NCI-H69 (cell line): ENCODE results near the gene CERK.

Source experiments
- DNase-seq: peaks from one replicate; lab custom pipeline; 2025; lab: John Stamatoyannopoulos, UW

The CERK gene

DNA sequence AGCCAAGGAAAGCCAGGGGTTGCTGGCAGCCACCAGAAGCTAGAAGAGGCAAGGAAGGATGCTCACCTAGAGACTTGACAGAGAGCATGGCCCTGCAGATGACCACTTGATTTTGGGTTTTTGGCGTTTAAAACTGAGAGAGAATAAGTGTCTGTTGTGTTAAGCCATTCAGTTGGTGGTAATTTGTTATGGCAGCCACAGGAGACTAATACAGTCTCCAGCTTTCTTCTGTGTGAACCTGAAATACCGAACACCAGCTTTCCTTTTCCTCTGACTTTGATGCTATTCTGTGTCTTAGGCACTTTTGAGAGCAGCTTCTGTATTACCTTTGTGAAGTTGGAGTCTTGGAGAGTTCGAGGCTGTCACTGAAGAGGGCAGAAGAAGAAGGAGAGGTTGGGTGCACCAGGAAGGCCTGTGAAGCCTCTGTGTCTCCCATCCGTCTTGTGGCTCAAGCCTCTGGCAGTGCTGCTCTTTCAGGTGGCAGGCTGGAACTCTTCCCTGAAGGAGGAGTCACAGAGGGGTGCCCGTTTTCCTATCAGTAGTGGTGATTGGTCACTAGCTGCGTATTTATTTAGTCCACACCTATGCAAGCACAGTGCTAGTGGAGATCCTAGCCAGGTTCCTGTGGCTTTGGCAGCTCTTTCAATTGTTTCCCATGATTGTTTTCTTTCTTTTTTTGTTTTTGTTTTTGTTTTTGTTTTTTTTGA lies 26.9 kb upstream of the CERK start:
- DNase-seq, result peak; percentile 11

DNA sequence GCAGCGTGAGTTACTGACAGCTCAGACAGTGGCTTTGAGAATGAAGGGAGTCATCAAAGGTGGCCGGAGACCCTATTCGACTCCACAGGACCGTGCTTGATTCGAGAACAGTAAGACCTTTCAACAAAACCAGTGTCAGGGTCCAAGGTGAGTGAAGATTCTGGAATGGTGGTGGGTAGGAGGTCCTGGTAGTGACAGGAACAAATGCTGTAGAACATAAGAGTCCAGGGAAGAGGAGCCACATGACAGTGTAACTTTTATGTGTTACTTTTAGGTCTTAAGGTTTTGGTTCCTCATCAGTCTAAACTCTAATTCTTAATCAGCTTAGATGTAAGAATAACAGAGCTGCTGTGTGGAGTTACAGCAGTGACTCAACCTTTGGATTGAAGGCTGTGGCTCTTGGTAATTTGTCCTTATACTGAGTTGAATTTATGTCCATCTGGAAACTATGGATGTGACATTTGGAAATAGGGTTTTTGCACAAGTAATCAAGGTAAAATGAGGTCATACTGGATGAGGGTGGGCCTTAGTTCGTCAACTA lies 26.2 kb upstream of the CERK start:
- DNase-seq, result no peak

DNA sequence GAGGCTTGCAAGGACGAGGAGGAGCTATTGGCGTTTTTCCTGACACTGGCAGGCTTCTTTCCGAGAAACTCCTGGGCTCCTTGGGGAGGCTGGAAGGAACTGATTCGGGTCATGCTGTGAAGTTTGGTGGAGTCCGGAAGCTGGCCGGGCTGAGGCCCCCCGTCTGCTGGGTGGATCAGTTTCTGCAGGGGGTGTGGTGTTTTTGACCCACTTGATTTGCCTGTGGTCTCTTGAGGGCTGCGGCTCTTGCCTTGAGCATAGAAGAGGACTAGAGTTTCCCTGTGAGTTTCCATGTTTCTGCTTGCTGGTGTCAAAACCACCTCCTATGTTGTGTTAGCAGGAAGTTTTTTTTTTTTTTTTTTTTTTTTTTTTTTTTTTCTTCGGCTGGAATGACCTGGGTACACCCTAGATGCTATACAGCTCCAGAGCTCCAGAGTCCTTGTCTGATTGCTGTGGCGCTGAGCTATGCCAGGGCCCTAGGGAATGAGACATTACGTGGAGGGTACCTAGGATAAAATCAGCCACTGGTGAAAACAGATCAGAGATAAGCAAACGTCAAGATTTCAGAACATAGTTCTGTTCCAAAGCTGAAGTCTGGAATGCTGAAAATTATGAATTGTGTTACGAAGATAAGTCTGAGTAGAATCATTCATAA lies 25.1 kb upstream of the CERK start:
- peak; percentile 46 for DNase-seq

DNA sequence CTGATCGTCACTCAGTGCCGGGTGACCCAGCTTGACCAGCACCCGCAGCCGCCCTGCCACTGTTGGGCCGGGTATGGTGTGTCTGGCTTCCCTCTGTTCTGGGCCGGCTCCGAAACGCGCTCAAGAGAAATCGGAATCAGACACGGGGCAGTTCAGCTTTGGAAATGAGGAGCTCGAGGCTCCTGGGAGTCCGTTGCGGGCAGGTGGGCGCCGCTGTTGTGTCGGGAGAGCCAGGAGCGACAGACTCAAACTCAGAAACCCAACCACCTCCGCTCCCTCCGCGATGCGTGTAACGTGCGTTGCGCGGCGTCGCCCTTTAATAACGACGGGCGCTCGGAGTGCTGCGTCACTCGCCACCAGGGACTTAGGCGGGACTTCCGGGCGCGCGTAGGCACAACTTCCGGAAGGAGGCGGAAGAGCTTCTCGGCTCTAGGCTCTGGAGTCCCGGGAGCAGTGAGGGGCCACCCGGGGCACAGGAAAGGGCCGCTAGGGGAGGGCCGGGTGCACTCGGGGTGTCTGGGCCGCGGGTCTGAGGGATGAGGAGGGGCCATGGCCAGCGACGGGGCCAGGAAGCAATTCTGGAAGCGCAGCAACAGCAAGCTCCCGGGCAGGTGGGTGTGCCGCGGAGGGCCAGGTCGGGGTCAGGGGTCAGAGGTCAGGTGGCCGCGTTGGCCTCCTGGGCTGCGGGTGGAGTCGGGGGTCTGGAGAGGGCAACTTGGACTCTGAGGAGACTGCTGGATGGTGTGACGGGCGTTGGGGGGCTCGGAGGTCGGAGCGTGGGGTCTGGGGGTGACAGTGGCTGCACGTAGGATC lies 24.4 kb upstream of the CERK start, which contains the start of gene TBC1D22A:
Gene TBC1D22A, plus strand, starts transcription at position 413 of the 813 bp plus-strand sequence. Its CDS starts 137 bp downstream, at position 550.
- DNase-seq, result peak; percentile 98

DNA sequence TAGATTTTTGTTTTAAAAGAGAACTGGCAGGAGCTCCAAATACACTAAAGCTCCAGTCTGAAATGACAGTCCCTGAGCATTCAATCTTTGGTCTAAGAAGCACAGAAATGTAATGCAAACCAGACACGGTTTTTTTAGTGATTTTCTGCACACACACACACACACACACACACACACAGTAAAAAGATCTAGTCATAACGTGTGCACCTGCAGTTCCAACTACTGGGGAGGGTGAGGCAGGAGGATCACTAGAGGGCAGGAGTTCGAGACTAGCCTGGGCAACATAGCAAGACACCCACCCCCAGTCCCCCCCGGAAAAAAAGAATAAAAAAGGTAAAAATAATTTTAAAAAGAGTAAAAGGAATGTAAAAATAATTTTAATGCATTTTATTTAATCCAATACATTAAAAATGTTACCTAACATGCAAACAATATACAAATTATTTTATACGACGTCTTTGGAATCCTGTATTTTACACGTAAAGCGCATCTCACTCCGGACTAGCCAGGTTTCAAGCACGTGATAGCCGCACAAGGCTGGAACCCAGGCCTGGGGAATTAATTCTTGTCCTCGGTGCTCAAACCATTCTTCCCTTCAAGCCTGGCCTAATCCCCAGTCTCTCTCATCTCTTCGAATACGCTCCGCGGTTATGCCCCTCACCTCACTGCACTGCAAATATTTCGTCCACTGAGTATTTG lies 23.6 kb upstream of the CERK start:
- DNase-seq, result peak; percentile 64

DNA sequence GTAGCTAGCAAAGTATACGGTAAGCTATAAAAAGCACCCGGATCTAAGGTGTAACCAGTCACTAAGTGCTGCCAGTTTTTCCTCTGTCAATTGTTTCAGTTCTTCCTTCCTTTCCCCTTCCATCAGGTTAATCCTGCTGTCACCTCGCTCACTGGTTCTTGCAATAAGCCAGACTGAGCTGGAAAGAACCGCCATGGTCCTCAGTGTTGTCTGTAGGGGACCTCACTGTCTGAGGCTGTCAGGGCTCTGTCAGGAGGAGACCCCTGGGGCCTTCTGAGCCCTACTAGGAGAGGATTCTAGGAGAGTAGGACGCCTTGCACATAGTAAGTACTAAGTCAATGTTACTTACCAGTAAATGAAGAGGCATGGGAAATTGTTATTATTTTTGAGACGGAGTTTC lies 23.0 kb upstream of the CERK start:
- no peak for DNase-seq

DNA sequence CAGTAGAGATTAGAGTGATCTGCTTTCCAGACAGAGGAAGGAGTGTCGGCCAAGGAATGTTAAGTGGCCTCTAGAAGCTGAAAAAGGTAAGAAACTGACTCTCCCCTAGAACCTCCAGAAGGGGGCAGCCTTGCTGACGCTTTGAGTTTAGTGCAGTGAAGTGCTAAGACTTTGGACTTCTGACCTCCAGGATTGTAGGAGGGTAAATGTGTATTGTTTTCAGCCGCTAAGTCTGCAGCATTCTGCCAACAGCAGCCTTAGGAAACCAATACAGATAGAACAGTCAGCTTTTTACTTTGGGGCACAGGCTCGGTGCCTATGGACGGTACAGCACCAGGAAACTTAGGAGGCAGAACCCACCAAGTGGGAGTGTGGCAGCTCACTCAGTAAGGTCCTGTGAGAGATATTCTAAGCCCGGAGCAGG lies 20.8 kb upstream of the CERK start:
- peak; percentile 57 for DNase-seq

DNA sequence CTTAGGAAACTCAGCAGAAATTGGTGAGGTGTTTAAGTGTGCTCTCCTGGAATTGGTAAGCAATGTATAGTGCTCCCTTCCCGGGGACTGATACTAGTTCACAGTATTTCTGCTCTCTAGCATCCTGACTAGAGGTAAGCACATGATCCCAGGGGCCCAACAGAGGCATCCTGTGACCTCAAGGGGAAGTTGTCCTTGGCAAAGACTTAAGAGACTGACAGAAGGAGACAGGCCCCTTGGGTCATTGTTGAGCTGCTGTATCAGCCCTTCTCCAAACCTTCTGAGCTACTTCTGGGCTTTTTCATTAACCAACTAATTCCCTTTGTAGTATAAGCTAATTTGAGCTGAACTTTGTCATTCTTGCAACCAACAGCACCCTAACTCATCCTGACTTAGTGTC lies 20.1 kb upstream of the CERK start:
- no peak for DNase-seq

DNA sequence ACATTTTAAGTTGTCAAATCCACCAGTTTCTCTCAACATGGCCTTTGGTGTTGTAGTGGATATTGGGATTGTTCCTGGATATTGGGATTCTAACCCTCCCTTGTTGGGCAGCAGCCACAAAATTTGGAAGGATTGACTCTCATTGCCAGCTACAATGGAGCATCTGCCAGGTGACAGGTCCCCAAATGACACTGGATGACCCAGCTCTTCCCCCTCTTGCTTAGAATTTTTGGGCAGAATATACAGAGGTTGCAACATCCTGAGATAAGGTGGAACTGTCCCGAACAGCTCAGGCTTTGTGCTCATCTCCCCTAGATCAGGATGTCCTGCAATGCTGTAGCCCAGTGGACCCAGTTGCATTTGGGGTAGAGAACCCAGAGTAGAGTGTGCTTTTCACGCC lies 19.1 kb upstream of the CERK start:
- DNase-seq, result no peak

DNA sequence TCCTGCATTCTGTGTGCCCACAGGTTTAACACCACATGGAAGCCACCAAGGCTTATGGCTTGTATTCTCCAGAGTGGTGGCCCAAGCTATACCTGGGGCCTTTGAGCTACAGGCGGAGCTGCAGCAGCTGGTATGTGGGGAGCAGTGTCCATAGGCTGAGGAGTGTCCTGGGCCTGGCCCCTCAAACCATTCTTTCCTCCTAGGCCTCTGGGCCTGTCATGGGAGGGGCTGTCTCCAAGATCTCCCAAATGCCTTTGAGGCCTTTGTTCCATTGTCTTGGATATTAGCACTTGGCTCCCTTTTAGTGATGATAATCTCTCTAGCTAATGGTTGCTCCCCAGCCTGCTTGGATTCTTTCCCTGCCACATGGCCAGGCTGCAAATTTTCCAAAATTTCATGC lies 18.0 kb upstream of the CERK start:
- no peak for DNase-seq

DNA sequence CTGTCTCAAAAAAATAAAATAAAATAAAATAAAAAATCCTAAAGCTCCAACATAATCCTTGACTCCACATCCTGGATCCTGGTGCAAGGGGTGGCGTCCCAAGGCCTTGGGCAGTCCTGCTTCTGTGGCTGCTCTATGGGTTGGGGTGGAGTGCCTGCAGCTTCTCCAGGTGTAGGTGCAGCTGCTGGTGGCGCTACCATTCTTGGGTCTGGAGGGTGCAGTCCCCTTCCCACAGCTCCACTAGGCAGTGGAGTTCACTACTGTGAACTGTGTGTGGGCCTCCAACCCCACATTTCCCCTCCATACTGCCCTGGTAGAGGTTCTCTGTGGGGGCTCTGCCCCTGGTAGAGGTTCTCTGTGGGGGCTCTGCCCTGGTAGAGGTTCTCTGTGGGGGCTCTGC lies 17.5 kb upstream of the CERK start:
- DNase-seq, result no peak

DNA sequence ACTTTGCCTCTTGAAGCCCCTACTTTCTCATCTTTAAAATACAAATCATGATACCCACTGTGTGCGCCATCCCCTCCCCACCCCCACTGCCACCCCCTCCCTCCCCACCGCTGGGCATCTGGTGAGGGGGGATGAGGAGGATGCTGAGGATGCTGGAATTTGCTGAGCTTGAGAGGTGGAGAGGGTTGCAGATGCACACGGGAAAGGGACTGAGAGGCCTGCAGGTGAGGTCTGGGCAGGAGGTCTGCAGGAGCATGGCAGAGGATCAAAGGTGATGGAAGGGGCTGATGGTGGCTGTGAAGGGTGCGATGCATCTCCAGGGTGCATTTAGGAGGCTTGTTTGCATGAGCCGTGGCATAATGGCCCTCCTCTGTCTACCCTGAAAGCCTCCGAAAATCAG lies 16.8 kb upstream of the CERK start:
- DNase-seq, result no peak

DNA sequence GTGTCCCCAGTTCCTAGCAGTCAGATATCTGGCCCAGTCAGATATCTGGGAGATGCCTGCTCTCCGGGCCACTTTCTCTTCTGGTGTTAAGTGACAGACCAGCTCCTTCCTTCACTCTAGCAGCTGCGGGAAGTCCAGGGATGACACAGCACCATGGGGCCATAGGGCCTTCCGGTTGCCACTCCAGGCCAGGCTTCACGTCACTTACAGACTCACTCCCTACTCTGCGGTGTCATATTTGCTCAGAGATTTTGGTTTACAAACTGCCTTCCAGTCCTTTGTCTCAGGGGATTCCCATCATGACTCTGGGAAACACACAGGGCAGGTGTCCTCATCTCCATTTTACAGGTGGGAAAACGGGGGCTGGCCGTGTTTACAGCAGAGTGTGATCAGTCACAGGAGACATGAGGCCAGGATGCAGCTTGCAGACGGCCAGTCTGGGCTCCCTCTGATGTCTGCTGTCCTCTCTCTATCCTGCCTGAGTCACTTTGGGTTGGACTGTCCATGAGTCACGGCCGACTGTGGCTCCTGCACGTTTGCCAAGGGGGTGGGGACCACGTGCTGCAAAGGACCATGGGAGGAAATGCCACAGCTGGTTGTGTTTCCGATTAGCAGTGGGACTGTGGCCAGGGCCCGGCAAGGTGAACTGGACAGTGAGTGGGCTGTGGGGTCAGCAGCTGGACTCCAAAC lies 16.2 kb upstream of the CERK start:
- DNase-seq, result peak; percentile 49

DNA sequence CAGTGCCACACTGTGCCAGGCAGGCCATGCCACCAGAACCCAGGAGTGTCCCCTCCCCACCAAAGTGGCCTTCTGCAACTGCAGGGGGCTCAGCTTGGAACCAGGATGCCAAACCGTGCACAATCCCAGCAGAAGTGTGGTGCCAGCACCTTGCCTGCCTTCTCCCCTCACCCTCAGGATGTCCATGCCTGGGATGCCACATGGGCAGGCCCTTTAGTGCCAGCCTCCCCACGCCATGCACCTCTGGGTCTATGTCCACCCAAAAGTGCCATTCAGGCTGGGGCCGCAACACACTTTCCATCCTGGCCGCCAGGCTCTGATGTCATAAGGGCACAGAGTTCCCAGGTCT lies 15.7 kb upstream of the CERK start:
- DNase-seq, result no peak

DNA sequence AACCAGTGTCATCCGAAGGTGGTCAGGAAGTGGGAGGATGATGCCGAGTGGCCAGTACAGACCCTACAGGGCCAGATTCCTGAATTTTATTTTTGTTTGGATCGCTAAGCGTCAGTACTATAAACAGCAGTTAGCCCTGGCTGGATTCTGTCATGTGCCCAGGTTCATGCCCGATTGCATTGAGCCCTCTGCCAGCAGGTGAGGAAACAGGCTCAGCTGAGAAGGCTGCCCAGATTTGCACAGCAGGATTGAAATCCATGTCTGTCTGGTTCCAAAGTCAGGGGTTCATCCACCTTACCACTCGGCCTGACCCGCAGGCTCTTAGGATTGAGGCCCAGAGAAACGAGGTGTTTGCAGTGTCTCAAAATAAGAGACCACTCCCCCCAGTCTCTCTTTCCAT lies 15.3 kb upstream of the CERK start:
- no peak for DNase-seq

DNA sequence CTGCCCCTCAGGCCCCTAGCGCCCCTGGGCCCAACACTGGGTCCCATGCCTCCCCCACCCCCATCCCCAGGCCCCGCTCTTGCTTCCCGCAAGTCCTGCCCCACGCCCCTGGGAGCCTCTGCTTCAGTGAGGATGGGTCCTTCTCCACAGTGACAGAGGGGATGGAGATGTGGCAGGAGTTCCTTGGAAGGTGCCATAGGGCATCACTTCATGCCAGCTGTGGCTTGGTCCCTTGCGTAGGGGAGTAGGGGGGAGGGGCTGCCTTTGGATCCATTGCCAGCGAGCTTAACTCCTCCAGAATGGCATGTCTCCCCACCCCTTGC lies 14.9 kb upstream of the CERK start:
- no peak for DNase-seq

DNA sequence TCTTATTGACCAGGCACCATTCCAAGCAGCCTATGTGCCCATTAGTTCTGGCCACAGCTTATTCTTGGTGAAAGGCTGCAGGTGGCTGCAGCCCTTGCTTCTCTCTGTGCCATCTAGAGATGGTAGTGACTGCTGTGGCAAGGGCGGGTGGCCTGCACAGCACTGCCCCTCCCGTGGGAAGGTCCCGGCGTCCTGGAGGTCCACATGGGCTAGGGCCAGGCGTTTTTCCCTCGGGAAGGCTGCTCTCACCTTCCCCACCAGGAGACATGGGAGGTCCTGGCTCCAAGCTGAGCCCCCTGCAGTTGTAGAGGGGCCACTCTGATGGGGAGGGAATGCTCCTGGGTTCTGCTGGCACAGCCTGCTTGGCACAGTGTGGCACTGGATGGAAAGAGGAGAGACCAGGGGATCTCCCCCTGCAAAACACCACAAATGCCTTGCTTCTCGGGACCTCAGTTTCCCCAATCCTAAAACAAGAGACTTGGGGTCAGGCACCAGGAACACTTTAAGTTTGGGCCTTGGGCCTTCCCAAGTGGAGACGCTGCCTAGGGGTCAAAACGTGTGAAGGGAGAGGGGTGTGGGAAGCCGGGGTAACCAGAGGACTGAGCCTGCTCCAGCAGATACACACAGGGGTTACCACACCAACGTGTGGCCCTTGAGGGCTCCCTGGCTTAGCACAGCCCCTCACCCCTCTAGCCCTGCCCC lies 14.4 kb upstream of the CERK start:
- DNase-seq, result no peak

DNA sequence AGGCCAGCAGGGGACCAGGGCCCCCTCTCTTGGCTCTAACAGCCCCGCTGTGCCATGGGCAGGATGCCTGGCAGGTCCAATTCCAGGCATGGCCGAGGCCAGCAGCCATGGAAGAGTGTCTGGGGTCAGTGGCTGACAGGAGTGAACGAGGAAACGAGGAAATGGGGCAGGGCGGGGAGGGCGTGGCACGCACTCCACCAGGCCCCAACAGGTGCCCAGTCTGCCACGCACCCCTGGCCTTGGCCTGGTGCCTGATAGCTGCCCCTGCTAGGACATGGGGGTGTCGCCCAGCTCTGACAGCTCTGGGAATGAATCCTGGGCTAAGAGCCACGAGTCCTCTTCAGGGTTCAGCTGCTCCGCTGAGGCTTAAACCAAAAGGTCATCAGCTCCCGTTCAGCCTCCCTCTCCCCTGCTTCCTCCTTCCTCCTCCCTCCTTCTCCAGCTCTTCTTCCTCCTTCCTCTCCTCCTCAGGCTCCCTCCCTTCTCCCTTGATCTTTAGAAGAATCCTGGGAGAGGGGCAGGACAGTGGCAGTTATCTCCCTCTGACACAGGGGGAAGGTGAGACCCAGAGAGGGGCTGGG lies 12.9 kb upstream of the CERK start:
- no peak for DNase-seq

DNA sequence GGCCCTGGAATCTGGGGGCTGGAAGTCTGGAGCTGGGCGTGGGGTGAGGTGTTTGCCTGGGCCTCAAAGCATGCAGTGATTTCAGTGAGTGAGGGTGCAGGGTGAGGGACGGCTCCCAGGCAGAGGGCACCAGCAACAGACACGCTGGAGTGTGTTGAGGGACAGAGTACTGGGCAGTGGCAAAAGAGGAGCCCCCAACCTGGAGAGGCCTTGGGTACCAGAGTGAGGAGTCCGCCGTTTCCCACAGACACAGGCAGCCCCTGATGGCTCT lies 12.4 kb upstream of the CERK start:
- DNase-seq, result no peak

DNA sequence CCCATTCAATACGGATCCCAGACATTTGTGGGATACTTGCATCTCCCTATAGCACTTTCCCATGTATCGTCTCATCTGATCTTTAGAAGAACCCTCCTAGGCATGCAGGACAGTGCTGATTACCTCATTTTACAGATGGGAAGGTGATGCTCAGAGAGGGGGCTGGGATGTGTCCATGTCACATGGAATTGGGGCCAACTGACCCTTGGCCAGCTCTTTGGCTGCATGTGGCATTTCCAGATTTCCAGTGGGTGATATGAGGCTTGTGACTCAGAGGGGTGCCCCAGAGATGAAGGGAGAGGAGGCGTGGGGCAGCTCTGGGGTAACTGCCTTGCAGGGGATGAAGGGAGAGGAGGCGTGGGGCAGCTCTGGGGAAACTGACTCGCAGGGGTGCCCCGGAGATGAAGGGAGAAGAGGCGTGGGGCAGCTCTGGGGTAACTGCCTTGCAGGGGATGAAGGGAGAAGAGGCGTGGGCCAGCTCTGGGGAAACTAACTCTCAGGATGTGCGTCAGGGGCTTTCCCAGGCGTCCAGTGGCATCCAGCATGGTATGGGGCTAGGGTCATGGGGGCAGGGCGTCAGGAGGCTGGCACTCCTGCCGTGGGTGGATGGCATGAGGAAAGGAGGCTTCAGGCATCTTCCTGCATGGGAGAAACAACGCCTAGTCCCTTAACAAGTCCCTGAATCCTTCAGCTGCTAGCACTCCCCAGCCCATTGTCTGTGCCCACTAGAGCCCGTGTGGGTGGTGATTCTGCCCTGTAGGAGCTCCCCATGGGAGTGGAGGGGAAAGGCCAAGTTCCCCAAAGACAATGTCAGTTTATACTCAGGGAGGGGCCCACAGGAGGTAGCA lies 11.9 kb upstream of the CERK start:
- no peak for DNase-seq
